ENCODE data around the gene GRHL3. TPM values are rescaled to one million over a fixed set of nuclear protein-coding genes. Genes with fewer than 3 reads are reported as not detected.

GRHL3 gene
- total RNA-seq, 2 experiments from 2014 or later, result not detected

DNA sequence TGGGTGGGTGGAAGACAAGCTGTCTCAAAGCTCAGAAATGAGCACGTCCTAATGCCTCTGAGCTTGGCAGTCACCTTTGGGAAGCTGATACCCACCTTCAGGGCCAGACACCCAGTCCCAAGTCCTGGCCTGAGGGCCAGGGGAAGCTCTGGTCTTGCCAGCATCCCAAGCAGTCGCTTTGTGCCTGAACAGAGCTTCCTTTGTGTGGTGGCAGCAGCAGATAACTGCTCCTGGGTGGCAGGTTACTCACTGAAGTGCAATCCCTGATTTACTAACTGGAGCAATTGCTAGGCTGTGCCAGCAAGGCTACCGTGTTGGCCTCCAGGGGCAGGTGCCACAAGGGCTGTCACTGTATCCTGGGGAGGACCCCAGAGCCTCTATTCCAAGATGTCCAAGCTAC lies 40.4 kb upstream of the GRHL3 start:
- ChIA-PET POLR2A (no interaction called here), CTCF (no interaction called here)
- no peaks in the 10 kb centered on the region for H3K36me3 ChIP-seq (ENCODE audit: insufficient read depth, low read length)
- Mint-ChIP-seq H3K36me3 (ENCODE audit: low read depth) (no peaks in the 10 kb centered on the region), H3K27me3 (peaks cover 24% of the 10 kb centered on the region), H3K27ac (no peak overlapping the region), H3K9me3 (no peaks in the 10 kb centered on the region), H3K4me3 (no peak overlapping the region), H3K4me1 (ENCODE audit: low read depth) (peaks cover 5% of the 10 kb centered on the region)
- no peaks in the 10 kb centered on the region for H3K9me3 ChIP-seq (ENCODE audit: control insufficient read depth in 1 of 2, insufficient read depth in 1 of 2, low read length in 2 of 2)
- H3K27me3 ChIP-seq (ENCODE audit: control insufficient read depth in 1 of 2, insufficient read depth in 2 of 2, low read length in 2 of 2), result peaks cover 0 to 9% of the 10 kb centered on the region in 2 experiments
- H3K4me1 ChIP-seq (ENCODE audit: insufficient read depth, low read length), result no peaks in the 10 kb centered on the region
- no peak for ATAC-seq (ENCODE audit: poor library complexity)
- intact Hi-C loops (cut with DNase I, micrococcal nuclease), result no loop called here
- TF ChIP-seq CTCF (IDR thresholded peaks at IDR 0.05), result no peak
- no peak overlapping the region for H3K4me3 ChIP-seq (ENCODE audit: low read length)
- no peak overlapping the region for H3K27ac ChIP-seq (ENCODE audit: low read depth in 1 of 2, low read length in 2 of 2)
- DNase-seq, result no peak

- Histone ChIP-seq H3K9me3 (ENCODE audit: control insufficient read depth in 1 of 2, insufficient read depth in 1 of 2, low read length in 2 of 2) (no peaks in the 10 kb centered on the region), H3K27me3 (ENCODE audit: control insufficient read depth in 1 of 2, insufficient read depth in 2 of 2, low read length in 2 of 2) (peaks cover 0 to 7% of the 10 kb centered on the region in 2 experiments), H3K4me3 (ENCODE audit: low read length) (no peak overlapping the region), H3K27ac (ENCODE audit: low read depth in 1 of 2, low read length in 2 of 2) (no peak overlapping the region), H3K4me1 (ENCODE audit: insufficient read depth, low read length) (no peaks in the 10 kb centered on the region), H3K36me3 (ENCODE audit: insufficient read depth, low read length) (no peaks in the 10 kb centered on the region)
- Mint-ChIP-seq H3K36me3 (ENCODE audit: low read depth) (no peaks in the 10 kb centered on the region), H3K27ac (no peak overlapping the region), H3K4me3 (no peak overlapping the region), H3K9me3 (no peaks in the 10 kb centered on the region), H3K27me3 (peaks cover 17% of the 10 kb centered on the region), H3K4me1 (ENCODE audit: low read depth) (peaks cover 5% of the 10 kb centered on the region)
- ChIA-PET POLR2A (no interaction called here), CTCF (no interaction called here)
- no peak for TF ChIP-seq CTCF (IDR thresholded peaks at IDR 0.05)
- intact Hi-C loops (cut with DNase I, micrococcal nuclease), result no loop called here
- ATAC-seq (ENCODE audit: poor library complexity) (no peak), DNase-seq (no peak)
Measured at GRCh38 chr1:24279590-24280232, 39.4 kb upstream of the GRHL3 start.

DNA sequence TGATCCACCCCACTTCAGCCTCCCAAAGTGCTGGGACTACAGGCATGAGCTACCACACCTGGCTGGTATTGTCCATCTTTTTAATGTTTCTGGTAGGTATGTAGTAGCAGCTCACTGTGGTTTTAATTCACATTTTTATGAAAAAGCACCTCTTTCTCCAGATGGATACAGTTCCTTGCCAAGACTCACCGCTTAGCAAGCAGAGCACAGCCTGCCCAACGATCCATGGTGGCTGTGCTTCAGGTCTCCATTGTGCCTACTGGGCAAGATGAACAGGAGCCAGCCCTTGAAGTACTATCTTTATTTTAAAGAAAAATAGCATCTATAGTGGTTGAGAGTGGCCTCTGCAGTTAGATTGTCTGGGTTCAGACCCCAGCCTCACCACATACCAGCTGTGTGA lies 37.6 kb upstream of the GRHL3 start:
- no peaks in the 10 kb centered on the region for H3K36me3 ChIP-seq (ENCODE audit: insufficient read depth, low read length)
- no peaks in the 10 kb centered on the region for H3K9me3 ChIP-seq (ENCODE audit: control insufficient read depth in 1 of 2, insufficient read depth in 1 of 2, low read length in 2 of 2)
- Mint-ChIP-seq H3K9me3 (no peaks in the 10 kb centered on the region), H3K27me3 (peaks cover 8% of the 10 kb centered on the region), H3K27ac (no peak overlapping the region), H3K4me3 (no peak overlapping the region), H3K4me1 (ENCODE audit: low read depth) (peaks cover 5% of the 10 kb centered on the region), H3K36me3 (ENCODE audit: low read depth) (no peaks in the 10 kb centered on the region)
- H3K4me3 ChIP-seq (ENCODE audit: low read length), result no peak overlapping the region
- DNase-seq (no peak), ATAC-seq (ENCODE audit: poor library complexity) (no peak)
- no peak for TF ChIP-seq CTCF (IDR thresholded peaks at IDR 0.05)
- ChIA-PET CTCF (no interaction called here), POLR2A (no interaction called here)
- intact Hi-C loops (cut with DNase I, micrococcal nuclease), result no loop called here
- H3K4me1 ChIP-seq (ENCODE audit: insufficient read depth, low read length), result no peaks in the 10 kb centered on the region
- H3K27me3 ChIP-seq (ENCODE audit: control insufficient read depth in 1 of 2, insufficient read depth in 2 of 2, low read length in 2 of 2), result no peaks in the 10 kb centered on the region
- H3K27ac ChIP-seq (ENCODE audit: low read depth in 1 of 2, low read length in 2 of 2), result no peak overlapping the region

Measured in CD4-positive, alpha-beta T cell (primary cell).